ENCODE data around the gene PYCARD. TPM values are rescaled to one million over a fixed set of nuclear protein-coding genes. Genes with fewer than 3 reads are reported as not detected.

The PYCARD gene
- total RNA-seq, 1 experiment from 2014 or later, result 37.5 TPM

DNA sequence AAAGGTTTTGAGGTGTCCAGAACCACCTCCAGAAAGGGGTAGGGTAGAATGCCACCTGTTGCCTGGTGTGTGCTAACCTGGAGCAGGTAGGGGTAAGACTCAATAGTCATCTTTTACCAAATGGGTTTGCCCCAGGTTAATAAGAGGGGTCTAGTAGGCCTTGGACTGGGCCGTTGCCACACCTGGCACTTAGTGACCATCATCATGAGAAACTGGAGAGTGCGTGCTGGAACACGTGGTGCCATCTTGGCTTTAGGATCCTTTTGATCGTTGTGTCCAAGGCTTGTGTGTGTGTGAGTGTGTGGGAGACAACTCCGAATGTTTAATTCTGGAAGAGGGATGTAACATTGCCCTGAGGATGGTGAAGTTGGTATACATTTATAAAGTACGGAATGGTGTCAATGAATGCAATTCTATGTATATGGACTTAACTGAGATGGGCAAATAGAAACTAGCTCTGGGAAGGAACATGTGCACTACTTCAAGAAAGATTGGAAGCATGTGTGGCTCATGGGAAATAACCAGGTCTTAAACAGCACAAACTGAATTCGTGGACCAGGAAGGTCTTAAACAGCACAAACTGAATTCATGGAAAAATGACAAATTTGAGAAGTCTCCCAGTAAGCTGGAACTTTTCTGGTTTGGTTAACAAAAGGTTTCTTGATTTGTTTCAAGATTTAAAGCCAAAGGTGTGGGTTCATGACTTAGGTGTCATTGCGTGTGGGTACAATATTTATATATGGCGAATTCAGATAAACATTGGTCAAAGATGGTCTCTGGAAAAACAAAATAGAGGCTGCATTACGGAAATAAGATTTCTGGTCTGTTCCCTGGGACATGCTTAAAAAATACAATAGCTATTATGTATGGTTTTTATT is 15.4 kb downstream of the PYCARD start:
- peaks cover 27% of the 10 kb centered on the region for H3K79me2 ChIP-seq (ENCODE audit: insufficient read depth, low read length)
- no peak overlapping the region for H3K18ac ChIP-seq (ENCODE audit: insufficient read length, low read depth, low read length)
- H3K27ac ChIP-seq (ENCODE audit: insufficient read length, low read depth, low read length), result no peak overlapping the region
- peak overlapping the region; percentile 4 for H3K23ac ChIP-seq (ENCODE audit: insufficient read length, low read depth, low read length)
- TF ChIP-seq, protein P1, sequence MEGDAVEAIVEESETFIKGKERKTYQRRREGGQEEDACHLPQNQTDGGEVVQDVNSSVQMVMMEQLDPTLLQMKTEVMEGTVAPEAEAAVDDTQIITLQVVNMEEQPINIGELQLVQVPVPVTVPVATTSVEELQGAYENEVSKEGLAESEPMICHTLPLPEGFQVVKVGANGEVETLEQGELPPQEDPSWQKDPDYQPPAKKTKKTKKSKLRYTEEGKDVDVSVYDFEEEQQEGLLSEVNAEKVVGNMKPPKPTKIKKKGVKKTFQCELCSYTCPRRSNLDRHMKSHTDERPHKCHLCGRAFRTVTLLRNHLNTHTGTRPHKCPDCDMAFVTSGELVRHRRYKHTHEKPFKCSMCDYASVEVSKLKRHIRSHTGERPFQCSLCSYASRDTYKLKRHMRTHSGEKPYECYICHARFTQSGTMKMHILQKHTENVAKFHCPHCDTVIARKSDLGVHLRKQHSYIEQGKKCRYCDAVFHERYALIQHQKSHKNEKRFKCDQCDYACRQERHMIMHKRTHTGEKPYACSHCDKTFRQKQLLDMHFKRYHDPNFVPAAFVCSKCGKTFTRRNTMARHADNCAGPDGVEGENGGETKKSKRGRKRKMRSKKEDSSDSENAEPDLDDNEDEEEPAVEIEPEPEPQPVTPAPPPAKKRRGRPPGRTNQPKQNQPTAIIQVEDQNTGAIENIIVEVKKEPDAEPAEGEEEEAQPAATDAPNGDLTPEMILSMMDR (conservative IDR thresholded peaks at IDR 0.05), result no peak
- no peaks in the 10 kb centered on the region for H3K23me2 ChIP-seq (ENCODE audit: insufficient read length, low read depth, low read length, poor library complexity, severe bottlenecking)
- H3K27me3 ChIP-seq (ENCODE audit: insufficient read depth, low read length), result no peaks in the 10 kb centered on the region
- H4K8ac ChIP-seq (replicated peaks; ENCODE audit: insufficient read length, low read depth, low read length), result no peak overlapping the region
- no peak overlapping the region for H3T11ph ChIP-seq (ENCODE audit: low read length)
- H2BK12ac ChIP-seq (ENCODE audit: insufficient read length, low read depth, low read length), result no peak overlapping the region
- peaks cover 97 to 100% (median 99%) of the 10 kb centered on the region in 3 experiments for H3K36me3 Mint-ChIP-seq (ENCODE audit: insufficient read depth in 1 of 3, low read depth in 3 of 3)
- no peak overlapping the region for H3K4ac ChIP-seq (ENCODE audit: low read depth, low read length)
- no peak overlapping the region for H3K14ac ChIP-seq (ENCODE audit: insufficient read depth, low read length)
- DNase-seq, result no peak
- no peaks in the 10 kb centered on the region; a peak in 1 of 5 replicates for H3K9me3 Mint-ChIP-seq
- H2AK5ac ChIP-seq (ENCODE audit: insufficient read length, low read length), result no peak overlapping the region
- H2BK5ac ChIP-seq (ENCODE audit: insufficient read length, low read length), result no peak overlapping the region
- no peaks in the 10 kb centered on the region for H3K9me3 ChIP-seq (ENCODE audit: control insufficient read depth, low read depth, low read length)
- H4K91ac ChIP-seq (ENCODE audit: insufficient read length, low read depth, low read length), result no peak overlapping the region
- peak overlapping the region in 2 of 3 experiments; percentile 9 to 26; a peak in 3 of 7 replicates for H3K27ac Mint-ChIP-seq
- H3K27me3 Mint-ChIP-seq (ENCODE audit: low read depth), result peaks cover 4% of the 10 kb centered on the region; the same call in 1 of the 2 replicates
- no peaks in the 10 kb centered on the region for H4K20me1 ChIP-seq (ENCODE audit: control insufficient read depth, insufficient read depth, insufficient read length)
- no peak overlapping the region for H3K4me2 ChIP-seq (ENCODE audit: insufficient read depth, insufficient read length, low read length)
- H4K5ac ChIP-seq (ENCODE audit: insufficient read length, low read depth, low read length), result peak overlapping the region; percentile 3
- no peak overlapping the region for H3K9ac ChIP-seq (ENCODE audit: extremely low read depth, insufficient read length, low read length)
- peaks cover 19% of the 10 kb centered on the region for H3K79me1 ChIP-seq (ENCODE audit: insufficient read depth, low read depth, low read length, poor library complexity, severe bottlenecking)
- H2BK15ac ChIP-seq (ENCODE audit: low read depth, low read length), result no peak overlapping the region
- no peak overlapping the region for H2BK20ac ChIP-seq (ENCODE audit: low read depth, low read length, poor library complexity, severe bottlenecking)
- no CpG with 5 or more reads among the region's 10 CpGs for WGBS (ENCODE audit: extremely low coverage, insufficient read length, low lambda C conversion rate)
- H2BK120ac ChIP-seq (ENCODE audit: low read depth, low read length, poor library complexity, severe bottlenecking), result no peak overlapping the region
- H3K4me1 Mint-ChIP-seq, result peaks cover 24 to 29% of the 10 kb centered on the region in 2 experiments
- H3K4me3 Mint-ChIP-seq, result peak overlapping the region in 1 of 2 experiments; percentile 19; a peak in 2 of 5 replicates
- no peaks in the 10 kb centered on the region for H3K4me1 ChIP-seq (ENCODE audit: insufficient read depth, low read length)
- no peak overlapping the region for H3K56ac ChIP-seq (ENCODE audit: insufficient read length, low read depth, low read length)
- no peak overlapping the region for H2AFZ ChIP-seq (ENCODE audit: low read length)

Data from H9 (cell line).